GM06990 (cell line): ENCODE results near the gene MRPL42.

ENCODE experiments used
- DNase-seq: peaks from one replicate; pipeline ENCODE4 v3.0.0-alpha.2; 2011; ENCODE audit not compliant: insufficient read length; ENCODE audit errors: extremely low read depth
- H3K27me3 ChIP-seq: replicated peaks from 2 replicates; pipeline ENCODE4 v1.6.0; 2011; ENCODE audit warnings: low read length; ENCODE audit not compliant: control insufficient read depth, insufficient read depth
- H3K36me3 ChIP-seq: 2 replicates; pipeline ENCODE4 v1.5.1; 2011; ENCODE audit warnings: low read length; ENCODE audit not compliant: control insufficient read depth, insufficient read depth
- H3K4me3 ChIP-seq: replicated peaks from 2 replicates; pipeline ENCODE4 v1.5.1; 2011; ENCODE audit warnings: low read depth, mild to moderate bottlenecking, control low read depth, low read length
- CTCF ChIP-seq: IDR thresholded peaks from 2 replicates; pipeline ENCODE4 v1.5.1; 2011; ENCODE audit warnings: low read length, control low read depth, mild to moderate bottlenecking, inconsistent platforms; ENCODE audit not compliant: insufficient read depth, poor library complexity, severe bottlenecking

The MRPL42 gene

DNA sequence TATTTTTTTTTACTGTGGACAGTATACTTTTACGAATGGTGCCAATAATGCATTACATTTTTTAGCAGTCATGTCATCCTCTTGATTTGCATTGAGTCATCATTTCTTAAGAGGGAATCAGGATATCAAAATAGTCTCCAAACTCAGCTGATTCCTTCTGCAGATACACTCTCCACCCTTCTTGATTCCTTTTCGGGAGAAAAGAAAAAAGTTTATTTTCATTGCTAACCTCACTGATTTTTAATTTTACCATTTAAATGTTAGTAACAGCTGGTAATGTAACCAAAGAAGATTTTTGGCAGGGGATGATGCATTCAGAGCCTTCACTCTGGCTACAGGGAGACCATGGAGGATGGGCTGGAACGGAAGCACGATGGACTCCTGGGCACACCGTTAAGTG is 47.5 kb downstream of the MRPL42 start:
- H3K27me3 ChIP-seq = no peaks in the 10 kb centered on the region
- H3K4me3 ChIP-seq = no peak overlapping the region
- DNase-seq = no peak
- no peaks in the 10 kb centered on the region for H3K36me3 ChIP-seq
- TF ChIP-seq CTCF = no peak

DNA sequence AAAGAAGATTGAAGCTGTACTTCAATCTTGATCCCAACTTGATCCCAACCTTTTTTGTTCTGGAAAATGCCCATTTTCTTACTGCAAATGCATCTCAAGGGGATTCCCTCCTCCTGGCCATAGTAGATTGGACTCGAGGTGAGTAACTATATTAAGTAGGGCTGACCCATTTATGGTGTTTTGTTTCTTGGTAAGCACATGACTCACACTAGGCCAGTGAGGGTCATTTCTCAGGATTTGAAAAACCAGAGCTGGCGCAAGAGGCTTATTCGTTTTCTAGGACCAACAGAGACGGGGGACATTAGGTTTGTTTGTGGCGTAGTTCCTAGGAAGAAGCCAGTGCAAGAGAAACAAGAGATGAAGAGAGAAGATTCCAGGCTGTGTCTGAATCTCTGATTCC is 51.4 kb downstream of the MRPL42 start:
- TF ChIP-seq CTCF = no peak
- no peaks in the 10 kb centered on the region; the same call in 1 of the 2 replicates for H3K27me3 ChIP-seq
- no peak overlapping the region for H3K4me3 ChIP-seq
- DNase-seq = no peak
- H3K36me3 ChIP-seq = no peaks in the 10 kb centered on the region

DNA sequence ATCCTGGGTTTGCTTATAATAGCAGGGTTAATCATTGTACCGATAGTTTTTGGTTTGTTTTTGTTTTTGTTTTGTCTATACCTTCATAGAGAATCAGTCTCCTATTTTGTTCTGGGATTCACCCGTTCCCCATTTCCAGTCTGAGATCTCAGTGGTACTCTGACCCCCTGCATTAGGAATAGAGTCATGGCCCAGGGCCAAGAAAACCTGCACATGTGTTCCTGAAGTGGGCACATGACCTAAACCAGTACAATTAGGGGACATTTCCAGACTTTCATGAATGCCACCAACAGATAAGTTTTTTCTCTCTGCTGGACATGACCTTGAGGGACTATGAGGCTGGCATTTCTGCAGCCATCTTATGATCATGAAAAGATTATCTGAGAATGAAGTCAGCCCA is 52.5 kb downstream of the MRPL42 start:
- H3K4me3 ChIP-seq = no peak overlapping the region
- no peak for DNase-seq
- TF ChIP-seq CTCF = no peak
- no peaks in the 10 kb centered on the region; the same call in 1 of the 2 replicates for H3K27me3 ChIP-seq
- H3K36me3 ChIP-seq = no peaks in the 10 kb centered on the region

DNA sequence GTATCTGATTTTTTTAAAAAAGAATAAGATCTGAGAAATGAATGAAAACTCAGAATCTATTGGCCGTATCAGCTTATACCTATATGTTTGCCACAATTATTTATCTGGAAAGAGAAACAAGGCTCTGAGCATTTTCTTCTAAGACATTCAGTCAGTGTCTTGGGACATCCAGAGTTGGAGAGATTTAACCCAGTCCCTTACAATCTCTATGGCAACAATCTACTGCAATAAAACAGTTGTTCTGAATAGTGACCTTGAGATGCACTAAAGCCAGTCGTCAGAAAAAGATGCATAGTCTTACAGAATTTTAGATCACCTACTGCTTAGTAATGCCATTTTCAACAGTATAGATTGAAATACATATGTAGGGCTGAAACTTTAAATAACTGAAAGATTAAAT is 53.1 kb downstream of the MRPL42 start:
- TF ChIP-seq CTCF = no peak
- H3K4me3 ChIP-seq = no peak overlapping the region
- no peaks in the 10 kb centered on the region for H3K36me3 ChIP-seq
- no peak for DNase-seq
- H3K27me3 ChIP-seq = no peaks in the 10 kb centered on the region; the same call in 1 of the 2 replicates

GRCh38 chr12:93521225-93522080 is 54.1 kb downstream of the MRPL42 start:
- no peaks in the 10 kb centered on the region; the same call in 1 of the 2 replicates for H3K27me3 ChIP-seq
- no peaks in the 10 kb centered on the region for H3K36me3 ChIP-seq
- DNase-seq = no peak
- no peak overlapping the region for H3K4me3 ChIP-seq
- TF ChIP-seq CTCF = no peak
